ENCODE measurements around the gene CCDC70.
A peak's percentile ranks its signal among the peaks of the same experiment; 100 is the strongest.

The CCDC70 gene

GRCh38 chr13:51856998-51857397 is 4.8 kb upstream of the CCDC70 start:
- DNase-seq (ENCODE audit: extremely low read depth in 1 of 2, low read depth in 1 of 2): no peak

GRCh38 chr13:51858433-51859247 is 3.1 kb upstream of the CCDC70 start:
- no peak for DNase-seq (ENCODE audit: extremely low read depth in 1 of 2, low read depth in 1 of 2)

GRCh38 chr13:51862957-51863356 is 1.2 kb downstream of the CCDC70 start:
- no peak for DNase-seq (ENCODE audit: extremely low read depth in 1 of 2, low read depth in 1 of 2)

GRCh38 chr13:51865838-51866237 is 4.1 kb downstream of the CCDC70 start:
- DNase-seq (ENCODE audit: extremely low read depth in 1 of 2, low read depth in 1 of 2): no peak

GRCh38 chr13:51867062-51867461 is 5.3 kb downstream of the CCDC70 start:
- DNase-seq (ENCODE audit: extremely low read depth in 1 of 2, low read depth in 1 of 2): no peak

- DNase-seq (ENCODE audit: extremely low read depth in 1 of 2, low read depth in 1 of 2): no peak
These were observed 8.1 kb downstream of the CCDC70 start for GRCh38 chr13:51869916-51870315.

GRCh38 chr13:51870616-51871015 is 8.8 kb downstream of the CCDC70 start:
- no peak for DNase-seq (ENCODE audit: extremely low read depth in 1 of 2, low read depth in 1 of 2)

GRCh38 chr13:51873117-51873798 is 11.5 kb downstream of the CCDC70 start:
- no peak for DNase-seq (ENCODE audit: extremely low read depth in 1 of 2, low read depth in 1 of 2)

GRCh38 chr13:51873837-51874236 is 12.1 kb downstream of the CCDC70 start:
- no peak for DNase-seq (ENCODE audit: extremely low read depth in 1 of 2, low read depth in 1 of 2)

- no peak for DNase-seq (ENCODE audit: extremely low read depth in 1 of 2, low read depth in 1 of 2)
These were observed 12.9 kb downstream of the CCDC70 start for GRCh38 chr13:51874651-51875050.

- no peak for DNase-seq (ENCODE audit: extremely low read depth in 1 of 2, low read depth in 1 of 2)
These were observed 17.4 kb downstream of the CCDC70 start for GRCh38 chr13:51879133-51879532.

GRCh38 chr13:51881296-51881695 is 19.5 kb downstream of the CCDC70 start:
- DNase-seq (ENCODE audit: extremely low read depth in 1 of 2, low read depth in 1 of 2): no peak

GRCh38 chr13:51882570-51883225 is 20.9 kb downstream of the CCDC70 start:
- no peak for DNase-seq (ENCODE audit: extremely low read depth in 1 of 2, low read depth in 1 of 2)

- DNase-seq (ENCODE audit: extremely low read depth in 1 of 2, low read depth in 1 of 2): no peak
These were observed 21.4 kb downstream of the CCDC70 start for GRCh38 chr13:51883226-51883600.

- no peak for DNase-seq (ENCODE audit: extremely low read depth in 1 of 2, low read depth in 1 of 2)
These were observed 23.9 kb downstream of the CCDC70 start for GRCh38 chr13:51885651-51886050.

- no peak for DNase-seq (ENCODE audit: extremely low read depth in 1 of 2, low read depth in 1 of 2)
These were observed 25.7 kb downstream of the CCDC70 start for GRCh38 chr13:51887468-51887867.

- DNase-seq (ENCODE audit: extremely low read depth in 1 of 2, low read depth in 1 of 2): no peak
These were observed 30.9 kb downstream of the CCDC70 start for GRCh38 chr13:51892657-51893056.

- DNase-seq (ENCODE audit: extremely low read depth in 1 of 2, low read depth in 1 of 2): no peak
These were observed 32.5 kb downstream of the CCDC70 start for GRCh38 chr13:51894239-51894638.

- peak in 1 of 2 donors; percentile 16 for DNase-seq (ENCODE audit: extremely low read depth in 1 of 2, low read depth in 1 of 2)
These were observed 34.4 kb downstream of the CCDC70 start for GRCh38 chr13:51895906-51896888.

GRCh38 chr13:51900471-51900870 is 38.7 kb downstream of the CCDC70 start:
- DNase-seq (ENCODE audit: extremely low read depth in 1 of 2, low read depth in 1 of 2): no peak

- DNase-seq (ENCODE audit: extremely low read depth in 1 of 2, low read depth in 1 of 2): no peak
These were observed 41.0 kb downstream of the CCDC70 start for GRCh38 chr13:51902776-51903175.
